ENCODE data around the gene SPDEF.

Gene SPDEF

DNA sequence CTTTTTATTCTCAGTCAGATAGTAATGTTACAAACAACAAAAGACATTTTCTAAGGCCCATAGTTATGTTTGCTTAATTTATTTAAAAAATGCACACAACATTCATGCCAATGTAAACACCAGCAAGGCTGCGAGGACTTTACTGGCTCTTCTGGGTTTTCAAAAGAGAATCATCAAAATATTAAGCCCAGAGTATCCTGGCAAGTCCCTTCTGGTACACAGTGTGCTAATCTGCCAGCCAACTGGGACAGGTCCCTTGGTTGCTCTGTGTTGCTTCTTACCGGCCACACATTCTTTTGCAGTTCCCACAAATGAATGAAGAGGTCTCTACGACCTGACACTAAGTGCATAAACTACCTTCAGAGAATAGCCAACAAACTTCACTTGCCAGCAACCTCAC lies 42.6 kb upstream of the SPDEF start:
- TF ChIP-seq, protein P1, sequence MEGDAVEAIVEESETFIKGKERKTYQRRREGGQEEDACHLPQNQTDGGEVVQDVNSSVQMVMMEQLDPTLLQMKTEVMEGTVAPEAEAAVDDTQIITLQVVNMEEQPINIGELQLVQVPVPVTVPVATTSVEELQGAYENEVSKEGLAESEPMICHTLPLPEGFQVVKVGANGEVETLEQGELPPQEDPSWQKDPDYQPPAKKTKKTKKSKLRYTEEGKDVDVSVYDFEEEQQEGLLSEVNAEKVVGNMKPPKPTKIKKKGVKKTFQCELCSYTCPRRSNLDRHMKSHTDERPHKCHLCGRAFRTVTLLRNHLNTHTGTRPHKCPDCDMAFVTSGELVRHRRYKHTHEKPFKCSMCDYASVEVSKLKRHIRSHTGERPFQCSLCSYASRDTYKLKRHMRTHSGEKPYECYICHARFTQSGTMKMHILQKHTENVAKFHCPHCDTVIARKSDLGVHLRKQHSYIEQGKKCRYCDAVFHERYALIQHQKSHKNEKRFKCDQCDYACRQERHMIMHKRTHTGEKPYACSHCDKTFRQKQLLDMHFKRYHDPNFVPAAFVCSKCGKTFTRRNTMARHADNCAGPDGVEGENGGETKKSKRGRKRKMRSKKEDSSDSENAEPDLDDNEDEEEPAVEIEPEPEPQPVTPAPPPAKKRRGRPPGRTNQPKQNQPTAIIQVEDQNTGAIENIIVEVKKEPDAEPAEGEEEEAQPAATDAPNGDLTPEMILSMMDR (IDR thresholded peaks at IDR 0.05; ENCODE audit: control insufficient read depth, extremely low read depth, insufficient read depth): no peak
- peak overlapping the region; percentile 14; the same call in 1 of the 2 replicates for H3K4me3 ChIP-seq (ENCODE audit: low read depth, low read length)
- peak; percentile 98 for DNase-seq (ENCODE audit: low read depth)

DNA sequence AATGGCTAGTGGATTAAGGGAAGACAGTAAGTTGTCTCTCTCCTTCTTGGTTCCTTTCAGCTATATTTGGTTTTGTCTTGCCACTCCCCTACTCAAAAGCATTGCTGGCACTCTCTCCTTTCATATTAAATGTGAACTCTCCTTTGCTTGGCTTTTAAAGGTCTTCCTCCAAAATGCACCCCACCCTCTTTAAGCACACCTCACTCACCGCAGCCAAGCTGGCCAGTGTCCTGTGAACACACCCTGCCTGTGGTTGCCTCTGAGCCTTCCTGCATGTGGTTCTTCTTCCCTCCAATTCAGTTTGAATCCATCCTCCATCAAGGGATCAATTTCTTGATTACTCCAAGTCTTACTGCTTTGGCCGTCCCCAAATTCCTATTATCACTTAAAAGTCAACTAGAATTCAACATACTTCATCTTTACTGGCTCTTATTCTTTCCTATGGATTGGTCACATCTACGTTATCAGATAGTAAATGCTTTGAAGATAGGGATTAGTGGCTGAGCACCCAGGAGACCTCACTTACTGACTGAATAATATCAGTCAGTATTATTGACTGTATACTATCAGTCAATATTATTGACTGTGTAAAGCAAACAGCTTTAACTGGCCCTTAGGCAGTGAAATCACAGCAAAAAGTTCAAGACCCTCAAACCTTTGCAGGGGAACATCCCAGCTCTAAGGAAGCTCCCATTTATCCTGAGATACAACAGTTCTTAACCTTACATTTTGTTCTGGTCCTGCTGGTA lies 41.6 kb upstream of the SPDEF start:
- DNase-seq (ENCODE audit: low read depth): peak; percentile 50
- peak overlapping the region; percentile 2 for H3K4me3 ChIP-seq (ENCODE audit: low read depth, low read length)
- TF ChIP-seq, protein P1 (IDR thresholded peaks at IDR 0.05; ENCODE audit: control insufficient read depth, extremely low read depth, insufficient read depth): no peak

DNA sequence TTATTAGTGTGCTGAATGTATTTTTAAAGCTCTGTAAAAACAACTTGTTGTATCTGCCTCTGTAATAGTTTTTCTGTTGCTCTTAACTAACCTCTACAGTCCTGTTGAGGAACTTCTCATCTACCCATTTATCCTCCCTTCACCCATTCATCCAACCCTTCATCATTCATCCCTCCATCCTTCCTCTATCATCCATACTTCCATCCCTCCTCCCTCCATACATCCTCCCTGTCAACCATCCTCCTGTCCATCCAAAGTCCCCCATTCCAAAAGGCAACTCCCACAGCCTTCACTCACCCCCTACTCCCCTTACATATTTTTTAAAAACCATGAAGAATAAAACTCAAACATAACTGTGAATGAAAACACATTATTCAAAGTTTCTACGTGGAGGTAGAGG lies 40.7 kb upstream of the SPDEF start:
- no peak overlapping the region for H3K4me3 ChIP-seq (ENCODE audit: low read depth, low read length)
- DNase-seq (ENCODE audit: low read depth): no peak
- TF ChIP-seq, protein P1 (IDR thresholded peaks at IDR 0.05; ENCODE audit: control insufficient read depth, extremely low read depth, insufficient read depth): no peak

DNA sequence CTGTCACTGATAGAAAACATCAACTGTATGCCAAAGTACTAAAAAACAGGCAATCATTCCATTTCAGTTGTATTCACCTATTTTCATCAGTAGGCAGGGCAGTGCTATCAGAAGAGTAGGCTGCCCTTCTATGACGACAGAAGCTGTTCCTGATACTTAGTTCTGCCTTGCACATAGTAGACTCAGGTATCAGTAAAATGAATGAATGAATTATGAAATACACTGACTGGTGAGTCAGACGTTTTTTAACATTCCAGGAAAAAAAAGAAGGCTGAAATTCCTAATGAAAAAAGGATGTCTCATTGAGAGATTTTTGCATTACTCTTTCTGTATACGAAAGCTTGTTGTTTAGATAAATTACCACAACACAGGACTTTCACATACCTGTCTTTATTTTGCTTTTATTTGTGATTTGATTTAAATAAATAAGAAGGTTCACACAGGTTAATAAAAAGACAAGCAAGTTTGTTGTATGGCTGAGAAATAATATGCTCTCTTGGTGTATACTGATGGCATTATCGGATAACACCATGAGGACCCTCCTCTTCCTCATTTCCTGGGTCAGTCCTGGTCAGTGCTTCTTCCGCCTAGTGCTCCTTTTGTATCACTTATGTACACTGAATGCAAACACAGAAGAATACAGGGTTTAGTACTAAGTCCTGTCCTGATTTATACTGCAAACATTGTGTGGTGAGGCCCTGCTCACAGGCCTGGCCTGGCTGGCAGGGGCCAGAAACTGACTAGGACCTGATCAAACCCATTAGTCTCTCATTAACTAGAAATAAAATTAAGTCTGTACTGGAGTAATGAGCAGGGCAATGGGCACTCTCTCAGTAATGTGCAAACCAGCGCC lies 39.4 kb upstream of the SPDEF start:
- TF ChIP-seq, protein P1 (IDR thresholded peaks at IDR 0.05; ENCODE audit: control insufficient read depth, extremely low read depth, insufficient read depth): no peak
- peak; percentile 94 for DNase-seq (ENCODE audit: low read depth)
- H3K4me3 ChIP-seq (ENCODE audit: low read depth, low read length): no peak overlapping the region

DNA sequence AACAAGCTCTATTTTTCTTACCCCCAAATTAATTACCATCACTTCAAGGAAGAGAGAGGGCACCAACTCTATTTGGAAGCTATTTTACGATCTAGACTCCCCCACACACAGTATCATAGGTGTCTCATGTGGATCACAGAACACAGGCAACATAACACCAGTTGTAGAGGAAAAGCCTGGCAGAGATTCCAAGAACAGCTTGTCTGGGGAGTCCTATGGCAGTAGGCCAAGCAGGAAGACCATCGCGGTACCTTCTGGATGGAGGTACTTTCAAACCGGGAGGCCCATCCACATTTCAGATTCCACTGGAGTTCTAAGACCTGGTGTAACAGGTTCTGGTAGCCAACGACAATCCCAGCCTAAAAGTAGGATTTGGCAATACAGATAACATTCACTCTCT lies 37.6 kb upstream of the SPDEF start:
- peak; percentile 81 for DNase-seq (ENCODE audit: low read depth)
- H3K4me3 ChIP-seq (ENCODE audit: low read depth, low read length): no peak overlapping the region
- TF ChIP-seq, protein P1 (IDR thresholded peaks at IDR 0.05; ENCODE audit: control insufficient read depth, extremely low read depth, insufficient read depth): no peak

DNA sequence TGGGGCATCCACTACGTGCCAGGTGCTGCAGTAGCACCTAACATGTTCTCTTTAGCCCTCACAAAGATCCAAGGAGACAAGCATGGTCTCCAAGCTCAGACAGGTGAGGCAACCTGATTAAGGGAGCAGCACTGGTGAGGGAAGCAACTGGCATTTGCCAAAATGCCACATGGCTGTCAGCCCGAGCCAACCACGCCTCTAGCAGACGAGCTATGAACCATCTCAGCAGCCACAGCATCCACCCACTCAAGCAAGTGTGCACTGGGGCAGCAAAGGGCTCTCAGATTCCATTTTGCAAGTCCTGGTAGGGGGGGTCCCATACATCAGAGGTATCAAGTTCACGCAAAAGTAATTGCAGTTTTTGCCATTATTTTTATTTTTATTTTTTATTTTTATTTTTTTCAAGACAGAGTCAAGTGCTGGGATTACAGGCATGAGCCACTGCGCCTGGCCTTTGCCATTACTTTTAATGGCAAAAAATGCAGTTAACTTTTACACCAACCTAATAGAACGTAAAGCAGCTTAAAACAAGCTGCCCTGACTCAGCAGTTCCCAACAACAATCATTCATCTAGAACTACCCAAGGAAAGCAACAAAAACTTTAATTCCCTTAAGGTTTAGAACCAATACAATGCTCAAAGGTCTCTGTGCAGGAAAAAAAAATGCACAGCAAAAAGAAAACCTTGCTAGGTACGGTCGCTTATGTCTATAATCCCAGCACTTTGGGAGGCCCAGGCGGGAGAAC lies 36.3 kb upstream of the SPDEF start:
- no peak for DNase-seq (ENCODE audit: low read depth)
- TF ChIP-seq, protein P1 (IDR thresholded peaks at IDR 0.05; ENCODE audit: control insufficient read depth, extremely low read depth, insufficient read depth): no peak
- H3K4me3 ChIP-seq (ENCODE audit: low read depth, low read length): no peak overlapping the region
